Measurements from ENCODE around the gene FAM83C.

FAM83C gene

DNA sequence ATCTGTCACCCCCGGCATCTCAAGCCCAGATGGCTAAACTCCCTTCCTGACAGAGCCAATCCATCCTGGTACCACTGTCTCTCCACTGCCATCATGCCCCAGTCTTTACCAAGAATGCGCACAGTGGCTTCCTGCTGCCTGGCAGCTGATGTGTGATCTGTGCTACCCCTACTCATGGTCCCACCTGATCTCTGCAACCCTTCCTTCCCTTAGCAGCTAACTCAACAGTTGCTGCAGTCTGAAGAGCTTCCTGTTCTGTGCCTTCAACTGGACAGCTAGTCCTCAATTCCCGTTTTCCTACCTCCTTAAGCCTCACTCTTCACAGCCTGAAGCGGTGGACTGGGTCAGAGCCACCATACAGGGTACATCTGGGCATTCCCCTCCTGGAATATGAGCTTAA lies 7.6 kb upstream of the FAM83C start:
- no peak for DNase-seq (ENCODE audit: low read depth, low spot score)

DNA sequence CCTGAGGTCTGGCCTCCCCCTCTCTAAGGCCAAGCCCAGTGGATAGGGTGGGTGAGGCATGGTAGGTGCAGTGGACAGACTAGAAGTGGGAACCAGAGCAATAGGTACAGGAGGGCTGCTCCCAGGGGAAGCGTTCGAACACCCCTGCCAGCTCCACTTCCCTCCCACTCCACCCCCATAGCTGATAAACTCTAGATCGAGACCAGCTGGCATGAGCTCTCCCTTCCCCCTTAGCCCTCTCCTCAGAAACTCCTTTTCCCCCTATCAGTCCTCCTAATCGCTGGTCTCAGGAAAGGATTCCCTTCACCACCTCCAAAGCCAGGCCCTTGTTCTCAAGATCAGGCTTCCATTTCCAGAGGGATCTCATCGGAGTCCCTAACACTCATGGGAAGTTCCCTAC lies 6.0 kb upstream of the FAM83C start:
- no peak for DNase-seq (ENCODE audit: low read depth, low spot score)

DNA sequence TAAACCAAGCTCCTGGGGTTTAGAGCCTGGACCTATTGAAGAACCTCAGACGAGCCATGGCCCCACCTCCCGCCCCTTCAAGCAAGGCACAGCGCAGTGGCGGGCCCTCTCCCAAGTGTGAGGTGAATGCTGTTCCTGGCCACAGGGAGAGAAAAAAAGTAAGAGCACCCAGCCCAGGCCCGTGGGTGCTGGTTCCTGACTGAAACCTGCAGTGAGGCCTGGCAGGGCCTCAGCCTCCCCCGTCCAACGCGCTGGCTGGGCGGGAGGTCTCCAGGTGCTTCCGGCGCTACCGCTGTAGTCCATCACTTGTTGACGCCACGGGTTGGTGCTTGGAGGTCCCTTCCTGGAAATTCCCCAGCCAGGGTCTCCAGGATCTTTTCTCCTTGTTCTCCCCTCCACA lies 5.5 kb upstream of the FAM83C start:
- DNase-seq (ENCODE audit: low read depth, low spot score) = no peak

DNA sequence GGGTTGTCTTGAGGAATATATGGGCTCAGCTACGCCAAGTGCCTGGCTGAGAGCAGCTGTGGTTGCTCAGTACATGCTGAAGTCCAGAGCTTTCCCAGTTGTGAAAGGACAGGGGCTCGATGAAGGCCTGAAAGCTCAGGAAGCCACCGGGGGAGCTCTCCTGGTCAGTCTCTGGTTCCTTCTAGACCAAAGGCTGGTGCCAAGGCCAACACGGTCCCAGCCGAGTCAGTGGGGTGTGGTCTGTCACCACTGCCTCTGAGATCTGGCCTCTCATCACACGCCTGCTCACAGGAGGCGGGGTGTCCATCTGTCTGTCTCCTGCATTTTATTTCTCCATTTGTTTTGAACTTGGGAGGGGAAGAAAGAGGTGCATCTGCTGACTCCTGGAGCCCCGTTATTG lies 4.9 kb upstream of the FAM83C start:
- no peak for DNase-seq (ENCODE audit: low read depth, low spot score)

- DNase-seq (ENCODE audit: low read depth, low spot score) = no peak
Observed at GRCh38 chr20:35296101-35296554, 3.9 kb upstream of the FAM83C start.

DNA sequence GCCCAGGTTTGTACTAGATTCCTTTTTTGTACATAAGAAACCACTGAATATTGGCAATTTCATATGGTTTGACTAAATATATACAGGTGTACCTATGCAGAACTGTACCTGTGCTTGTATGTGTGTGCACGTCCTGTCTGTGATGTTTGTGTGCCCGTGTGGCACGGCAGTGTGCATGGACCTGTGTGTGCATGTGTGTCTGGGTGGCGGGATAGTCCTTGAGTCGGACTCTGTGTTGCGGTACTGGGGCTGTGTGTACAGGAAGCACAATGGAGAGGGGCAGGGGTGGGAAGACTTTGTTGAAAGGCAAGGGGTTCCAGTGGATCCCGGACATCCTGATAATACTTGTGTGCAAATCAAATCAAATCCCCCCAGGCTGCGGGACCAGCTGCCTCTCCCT lies 3.4 kb upstream of the FAM83C start:
- DNase-seq (ENCODE audit: low read depth, low spot score) = no peak

GRCh38 chr20:35295058-35295457 lies 2.8 kb upstream of the FAM83C start:
- DNase-seq (ENCODE audit: low read depth, low spot score) = no peak

- no peak for DNase-seq (ENCODE audit: low read depth, low spot score)
Observed at GRCh38 chr20:35294293-35294685, 2.1 kb upstream of the FAM83C start.

DNA sequence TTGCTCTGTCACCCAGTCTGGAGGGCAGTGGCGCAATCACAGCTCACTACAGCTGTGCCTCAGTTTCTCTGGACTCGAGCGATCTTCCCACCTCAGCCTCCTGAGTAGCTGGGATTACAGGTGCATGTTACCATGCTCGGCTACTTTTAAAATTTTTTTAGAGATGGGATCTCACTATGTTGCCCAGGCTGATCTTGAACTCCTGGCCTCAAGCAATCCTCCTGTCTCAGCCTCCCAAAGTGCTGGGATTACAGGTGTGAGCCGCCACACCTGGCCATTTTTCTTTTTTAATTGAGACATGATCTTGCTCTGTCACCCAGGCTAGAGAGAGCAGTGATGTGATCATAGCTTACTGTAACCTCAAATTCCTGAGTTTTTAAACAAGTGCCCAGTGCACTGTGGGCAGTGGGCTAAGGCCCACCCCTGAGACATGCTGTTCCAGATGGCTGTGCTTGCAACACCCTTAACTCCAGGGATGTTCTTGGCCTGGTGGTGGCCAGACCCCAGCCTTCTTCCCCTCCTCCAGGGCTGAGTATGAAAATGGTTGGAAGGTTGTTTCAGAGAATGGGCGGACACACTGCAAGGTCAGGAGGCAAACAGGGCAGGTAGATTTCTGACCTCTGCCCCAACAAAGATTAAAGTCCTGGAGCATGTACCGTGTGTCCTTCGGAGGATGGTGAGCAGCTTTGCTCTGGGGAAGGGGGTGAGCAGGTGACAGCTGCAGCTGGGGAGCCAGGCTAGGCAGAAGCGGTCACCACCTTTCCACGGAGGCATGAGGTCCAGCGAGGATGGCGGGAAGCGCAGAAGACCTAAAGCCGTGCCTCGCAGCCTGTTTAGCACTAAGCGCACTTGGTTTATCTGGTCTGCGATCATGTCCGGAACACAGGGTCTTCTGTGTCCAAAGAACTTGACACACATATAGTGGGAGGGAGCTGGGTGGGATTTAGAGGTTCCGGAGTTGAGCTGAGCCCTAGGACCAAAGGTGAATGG lies 1.4 kb upstream of the FAM83C start:
- no peak for DNase-seq (ENCODE audit: low read depth, low spot score)

- DNase-seq (ENCODE audit: low read depth, low spot score) = no peak
Observed at GRCh38 chr20:35292504-35293285, 470 bp upstream of the FAM83C start.

GRCh38 chr20:35290887-35291417 lies 1.3 kb downstream of the FAM83C start:
- DNase-seq (ENCODE audit: low read depth, low spot score) = no peak

GRCh38 chr20:35290186-35290886 lies 1.9 kb downstream of the FAM83C start:
- DNase-seq (ENCODE audit: low read depth, low spot score) = no peak

DNA sequence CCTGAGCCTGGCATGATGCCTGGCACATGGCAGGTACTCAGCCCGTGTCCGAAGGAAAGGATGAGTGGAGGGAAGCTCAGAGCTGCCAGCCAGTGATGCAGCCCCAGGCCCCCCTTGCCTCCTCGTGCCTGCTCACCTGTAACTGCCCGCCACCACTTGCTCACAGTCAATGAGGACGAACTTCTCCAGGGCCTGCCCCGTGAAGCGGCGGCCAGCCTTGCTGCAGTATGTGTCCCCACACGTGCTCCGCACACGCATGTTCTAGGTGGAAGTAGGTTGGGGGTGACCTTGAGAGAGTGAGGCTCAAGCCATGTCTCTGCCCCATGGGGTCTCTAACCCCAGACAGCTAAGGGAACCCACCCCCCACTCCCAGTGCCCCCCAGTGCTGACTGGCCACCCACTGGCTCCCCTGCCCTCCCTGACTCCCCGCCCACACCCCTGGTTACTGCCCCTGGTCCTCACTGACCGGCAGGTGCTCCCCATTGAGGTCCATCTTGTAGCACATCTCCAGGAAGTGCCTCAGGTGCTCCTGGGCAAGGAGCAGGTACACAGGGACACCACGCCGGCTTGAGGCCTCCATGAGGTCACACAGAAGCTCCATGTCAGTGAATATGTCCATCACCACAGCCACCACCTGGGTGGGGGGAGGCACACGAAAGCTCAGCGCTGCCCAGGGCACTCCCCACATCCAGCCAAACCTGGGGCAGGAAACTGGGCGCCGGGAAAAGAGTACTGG lies 3.7 kb downstream of the FAM83C start:
- no peak for DNase-seq (ENCODE audit: low read depth, low spot score)

- DNase-seq (ENCODE audit: low read depth, low spot score) = no peak
Observed at GRCh38 chr20:35287509-35288324, 4.5 kb downstream of the FAM83C start.

GRCh38 chr20:35286899-35287508 lies 5.2 kb downstream of the FAM83C start:
- no peak for DNase-seq (ENCODE audit: low read depth, low spot score)

- DNase-seq (ENCODE audit: low read depth, low spot score) = no peak
Observed at GRCh38 chr20:35286077-35286898, 5.9 kb downstream of the FAM83C start.

DNA sequence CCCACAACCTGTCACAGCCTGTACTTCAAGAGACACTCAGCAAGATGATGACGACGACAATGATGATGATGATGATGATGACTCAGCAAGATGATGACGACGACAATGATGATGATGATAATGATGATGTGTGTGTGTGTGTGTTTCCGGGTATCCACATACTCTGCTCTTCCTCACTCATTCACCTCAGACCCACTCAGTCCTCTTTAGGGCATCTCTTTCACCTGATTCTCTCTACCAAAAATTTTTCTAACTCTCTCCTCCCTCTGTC lies 6.5 kb downstream of the FAM83C start:
- no peak for DNase-seq (ENCODE audit: low read depth, low spot score)

GRCh38 chr20:35284992-35285805 lies 7.0 kb downstream of the FAM83C start:
- DNase-seq (ENCODE audit: low read depth, low spot score) = no peak

Data from iPS DF 19.7 (cell line).